ENCODE results near the gene GALNT10. TPM values are rescaled to one million over a fixed set of nuclear protein-coding genes. Genes with fewer than 3 reads are reported as not detected.

Gene GALNT10
- total RNA-seq, 1 experiment from 2014 or later: 23.4 TPM

GRCh38 chr5:154430466-154430865, 239.9 kb downstream of the GALNT10 start:
- H3K9me3 Mint-ChIP-seq (ENCODE audit: unreplicated experiment): no peaks in the 10 kb centered on the region
- no peak overlapping the region for H3K4me3 Mint-ChIP-seq (ENCODE audit: unreplicated experiment)
- POLR2A ChIA-PET: no interaction called here
- TF ChIP-seq, protein P1, sequence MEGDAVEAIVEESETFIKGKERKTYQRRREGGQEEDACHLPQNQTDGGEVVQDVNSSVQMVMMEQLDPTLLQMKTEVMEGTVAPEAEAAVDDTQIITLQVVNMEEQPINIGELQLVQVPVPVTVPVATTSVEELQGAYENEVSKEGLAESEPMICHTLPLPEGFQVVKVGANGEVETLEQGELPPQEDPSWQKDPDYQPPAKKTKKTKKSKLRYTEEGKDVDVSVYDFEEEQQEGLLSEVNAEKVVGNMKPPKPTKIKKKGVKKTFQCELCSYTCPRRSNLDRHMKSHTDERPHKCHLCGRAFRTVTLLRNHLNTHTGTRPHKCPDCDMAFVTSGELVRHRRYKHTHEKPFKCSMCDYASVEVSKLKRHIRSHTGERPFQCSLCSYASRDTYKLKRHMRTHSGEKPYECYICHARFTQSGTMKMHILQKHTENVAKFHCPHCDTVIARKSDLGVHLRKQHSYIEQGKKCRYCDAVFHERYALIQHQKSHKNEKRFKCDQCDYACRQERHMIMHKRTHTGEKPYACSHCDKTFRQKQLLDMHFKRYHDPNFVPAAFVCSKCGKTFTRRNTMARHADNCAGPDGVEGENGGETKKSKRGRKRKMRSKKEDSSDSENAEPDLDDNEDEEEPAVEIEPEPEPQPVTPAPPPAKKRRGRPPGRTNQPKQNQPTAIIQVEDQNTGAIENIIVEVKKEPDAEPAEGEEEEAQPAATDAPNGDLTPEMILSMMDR (IDR thresholded peaks at IDR 0.05; ENCODE audit: insufficient read depth in 1 of 2, low read depth in 1 of 2, low read length in 1 of 2, severe bottlenecking in 1 of 2, unreplicated experiment in 1 of 2): no peak
- H3K4me1 Mint-ChIP-seq (ENCODE audit: low read depth, unreplicated experiment): no peaks in the 10 kb centered on the region
- no peaks in the 10 kb centered on the region for H3K27me3 ChIP-seq (replicated peaks; ENCODE audit: control insufficient read depth, insufficient read depth, low read length)
- intact Hi-C loops (cut with micrococcal nuclease; ENCODE audit: unreplicated experiment): no loop called here
- CTCF ChIA-PET: no interaction called here
- H3K36me3 ChIP-seq (ENCODE audit: control insufficient read depth, insufficient read depth, low read length): no peaks in the 10 kb centered on the region
- no peak overlapping the region for H3K4me3 ChIP-seq (ENCODE audit: low read depth, low read length)
- no peak overlapping the region for H3K27ac Mint-ChIP-seq (ENCODE audit: unreplicated experiment)
- no peaks in the 10 kb centered on the region for H3K4me1 ChIP-seq
- DNase-seq: no peak
- BruUV-seq (replicated peaks): no TSS peak
- no peaks in the 10 kb centered on the region for H3K36me3 Mint-ChIP-seq (ENCODE audit: insufficient read depth, unreplicated experiment)
- H3K27me3 Mint-ChIP-seq (ENCODE audit: insufficient read depth, unreplicated experiment): no peaks in the 10 kb centered on the region
- H3K9me3 ChIP-seq: no peaks in the 10 kb centered on the region

DNA sequence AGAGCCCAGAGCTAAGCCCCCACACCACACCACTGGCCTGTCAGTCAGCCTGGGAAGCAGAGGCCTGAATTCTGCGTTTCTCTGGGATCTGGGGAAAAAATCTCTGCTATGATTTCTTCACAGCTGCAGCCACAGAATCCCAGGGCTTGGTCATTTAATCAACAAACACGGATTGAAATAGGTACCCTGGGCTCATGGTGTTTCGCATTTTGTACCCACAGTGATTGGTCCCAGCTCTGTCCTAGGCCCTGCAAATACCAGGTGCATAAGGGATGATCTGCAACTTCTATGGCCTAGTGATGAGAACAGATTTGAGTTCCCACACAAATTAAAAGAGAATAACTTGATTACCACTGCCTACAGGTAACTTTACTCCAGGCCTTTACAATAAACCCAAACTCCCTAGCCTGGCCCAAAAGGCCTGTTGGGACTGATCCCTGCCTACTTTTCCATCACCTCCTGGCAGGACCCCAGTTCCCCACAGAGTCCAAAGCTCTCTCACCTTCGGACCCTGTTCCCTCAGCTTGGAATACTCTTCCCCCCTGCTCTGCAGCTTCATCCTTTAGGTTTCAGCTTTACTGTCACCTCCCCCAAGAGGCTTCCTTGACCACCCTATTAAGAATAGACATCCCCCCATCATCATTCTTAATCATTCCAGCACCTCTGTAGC, 240.6 kb downstream of the GALNT10 start:
- no peak overlapping the region for H3K27ac Mint-ChIP-seq (ENCODE audit: unreplicated experiment)
- H3K36me3 ChIP-seq (ENCODE audit: control insufficient read depth, insufficient read depth, low read length): no peaks in the 10 kb centered on the region
- POLR2A ChIA-PET: no interaction called here
- H3K4me3 ChIP-seq (ENCODE audit: low read depth, low read length): no peak overlapping the region
- H3K9me3 Mint-ChIP-seq (ENCODE audit: unreplicated experiment): no peaks in the 10 kb centered on the region
- intact Hi-C loops (cut with micrococcal nuclease; ENCODE audit: unreplicated experiment): no loop called here
- CTCF ChIA-PET: no interaction called here
- no peak overlapping the region for H3K4me3 Mint-ChIP-seq (ENCODE audit: unreplicated experiment)
- H3K36me3 Mint-ChIP-seq (ENCODE audit: insufficient read depth, unreplicated experiment): peaks cover 4% of the 10 kb centered on the region
- H3K9me3 ChIP-seq: no peaks in the 10 kb centered on the region
- TF ChIP-seq, protein P1 (IDR thresholded peaks at IDR 0.05; ENCODE audit: insufficient read depth in 1 of 2, low read depth in 1 of 2, low read length in 1 of 2, severe bottlenecking in 1 of 2, unreplicated experiment in 1 of 2): no peak
- no peaks in the 10 kb centered on the region for H3K27me3 ChIP-seq (replicated peaks; ENCODE audit: control insufficient read depth, insufficient read depth, low read length)
- no peaks in the 10 kb centered on the region for H3K4me1 Mint-ChIP-seq (ENCODE audit: low read depth, unreplicated experiment)
- no TSS peak for BruUV-seq (replicated peaks)
- H3K4me1 ChIP-seq: no peaks in the 10 kb centered on the region
- no peaks in the 10 kb centered on the region for H3K27me3 Mint-ChIP-seq (ENCODE audit: insufficient read depth, unreplicated experiment)
- DNase-seq: no peak

DNA sequence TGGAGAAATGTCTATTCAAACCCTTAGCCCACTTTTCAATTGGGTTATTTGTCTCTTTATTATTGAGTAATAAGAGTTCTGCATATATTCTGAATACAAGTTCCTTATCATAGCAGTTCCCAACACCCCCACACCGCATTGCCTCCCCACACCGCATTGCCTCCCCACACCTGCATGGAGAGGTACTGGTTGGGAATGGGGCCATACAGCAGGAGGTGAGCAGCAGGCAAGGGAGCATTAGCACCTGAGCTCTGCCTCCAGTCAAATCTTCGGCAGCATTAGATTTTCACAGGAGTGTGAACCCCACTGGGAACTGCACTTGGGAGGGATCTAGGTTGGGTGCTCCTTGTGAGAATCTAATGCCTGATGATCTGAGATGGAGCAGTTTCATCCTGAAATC, 244.7 kb downstream of the GALNT10 start:
- Mint-ChIP-seq H3K4me3 (ENCODE audit: unreplicated experiment) (no peak overlapping the region), H3K27me3 (ENCODE audit: insufficient read depth, unreplicated experiment) (no peaks in the 10 kb centered on the region), H3K36me3 (ENCODE audit: insufficient read depth, unreplicated experiment) (peaks cover 19% of the 10 kb centered on the region), H3K4me1 (ENCODE audit: low read depth, unreplicated experiment) (no peaks in the 10 kb centered on the region), H3K9me3 (ENCODE audit: unreplicated experiment) (peaks cover 10% of the 10 kb centered on the region), H3K27ac (ENCODE audit: unreplicated experiment) (no peak overlapping the region)
- Histone ChIP-seq H3K9me3 (no peaks in the 10 kb centered on the region), H3K36me3 (ENCODE audit: control insufficient read depth, insufficient read depth, low read length) (0 out of 2 replicates have a peak, but pooled peaks cover 3% of the 10 kb centered on the region), H3K4me3 (ENCODE audit: low read depth, low read length) (no peak overlapping the region), H3K27me3 (replicated peaks; ENCODE audit: control insufficient read depth, insufficient read depth, low read length) (no peaks in the 10 kb centered on the region), H3K4me1 (no peaks in the 10 kb centered on the region)
- ChIA-PET POLR2A (no interaction called here), CTCF (no interaction called here)
- DNase-seq: no peak
- intact Hi-C loops (cut with micrococcal nuclease; ENCODE audit: unreplicated experiment): no loop called here
- TF ChIP-seq, protein P1 (IDR thresholded peaks at IDR 0.05; ENCODE audit: insufficient read depth in 1 of 2, low read depth in 1 of 2, low read length in 1 of 2, severe bottlenecking in 1 of 2, unreplicated experiment in 1 of 2): no peak
- no TSS peak for BruUV-seq (replicated peaks)
